Keratinocyte (primary cell): Measurements from ENCODE around the gene ATXN2L. TPM values are rescaled to one million over a fixed set of nuclear protein-coding genes. Genes with fewer than 3 reads are reported as not detected.

ENCODE experiments used
- DNase-seq: peaks from one replicate; pipeline ENCODE4 v3.0.0-alpha.2; 2011; ENCODE audit warnings: low read depth, missing footprints, low spot score
- FAIRE-seq: peaks from 2 replicates; lab custom pipeline; 2011; peaks lifted over from hg19 to GRCh38; lab: Jason Lieb, UNC
- H2AFZ ChIP-seq: 2 replicates; pipeline ENCODE4 v1.6.0; 2012; ENCODE audit warnings: low read length, control low read depth, inconsistent platforms; ENCODE audit not compliant: control insufficient read depth
- H3K27ac ChIP-seq: 2 replicates; pipeline ENCODE4 v1.5.1; 2011; ENCODE audit warnings: low read length; ENCODE audit not compliant: control insufficient read depth, insufficient read depth
- H3K27me3 ChIP-seq: 3 replicates; pipeline ENCODE4 v1.6.0; 2011; ENCODE audit warnings: low read length; ENCODE audit not compliant: control insufficient read depth, insufficient read depth; ENCODE audit errors: extremely low read depth
- H3K36me3 ChIP-seq, 2 experiments: 2 replicates in 1 of 2; 3 replicates in 1 of 2; pipeline ENCODE4 v1.5.1; 2011; ENCODE audit warnings: low read length in 2 of 2, mild to moderate bottlenecking in 1 of 2; ENCODE audit not compliant: control insufficient read depth in 2 of 2, insufficient read depth in 2 of 2; ENCODE audit errors: extremely low read depth in 1 of 2
- H3K4me1 ChIP-seq: 3 replicates; pipeline ENCODE4 v1.5.1; 2011; ENCODE audit warnings: low read length; ENCODE audit not compliant: control insufficient read depth, insufficient read depth; ENCODE audit errors: extremely low read depth
- H3K4me2 ChIP-seq: 3 replicates; pipeline ENCODE4 v1.6.0; 2011; ENCODE audit warnings: low read depth, low read length; ENCODE audit not compliant: control insufficient read depth, insufficient read depth; ENCODE audit errors: extremely low read depth
- H3K4me3 ChIP-seq, 3 experiments: fragments of 200-600 bp in 1 of 3; sonication (generic) in 1 of 3; 2 replicates in 2 of 3; 3 replicates in 1 of 3; pipeline ENCODE4 v1.5.1; 2011 to 2016; ENCODE audit warnings: low read length in 3 of 3, mild to moderate bottlenecking in 3 of 3, control low read depth in 2 of 3, inconsistent platforms in 1 of 3, low read depth in 1 of 3, mixed read lengths in 1 of 3, mixed run types in 1 of 3, moderate library complexity in 1 of 3; ENCODE audit not compliant: control insufficient read depth in 2 of 3, insufficient read depth in 2 of 3; ENCODE audit errors: extremely low read depth in 1 of 3
- H3K79me2 ChIP-seq: 2 replicates; pipeline ENCODE4 v1.6.0; 2012; ENCODE audit warnings: low read length; ENCODE audit not compliant: control insufficient read depth, insufficient read depth
- H3K9ac ChIP-seq: 3 replicates; pipeline ENCODE4 v1.6.0; 2011; ENCODE audit warnings: low read length; ENCODE audit not compliant: control insufficient read depth, insufficient read depth; ENCODE audit errors: extremely low read depth
- H3K9me1 ChIP-seq: 3 replicates; pipeline ENCODE4 v1.6.0; 2011; ENCODE audit warnings: low read length; ENCODE audit not compliant: control insufficient read depth, insufficient read depth; ENCODE audit errors: extremely low read depth
- H3K9me3 ChIP-seq: 2 replicates; pipeline ENCODE4 v1.5.1; 2012; ENCODE audit warnings: low read depth, low read length; ENCODE audit not compliant: control insufficient read depth
- H4K20me1 ChIP-seq: 3 replicates; pipeline ENCODE4 v1.6.0; 2011; ENCODE audit warnings: low read length; ENCODE audit not compliant: control insufficient read depth, insufficient read depth; ENCODE audit errors: extremely low read depth
- CTCF ChIP-seq, 3 experiments: IDR thresholded peaks in 1 of 3; conservative IDR thresholded peaks in 1 of 3; optimal IDR thresholded peaks in 1 of 3; 2 replicates in 2 of 3; 3 replicates in 1 of 3; pipeline versions ENCODE3 to v1.5.1; 2011; ENCODE audit warnings: low read length in 3 of 3, mild to moderate bottlenecking in 3 of 3, moderate library complexity in 2 of 3, control low read depth in 1 of 3, inconsistent platforms in 1 of 3; ENCODE audit not compliant: insufficient read depth in 2 of 3; ENCODE audit errors: extremely low read depth in 1 of 3
- EZH2 ChIP-seq: IDR thresholded peaks from one replicate; pipeline ENCODE4 v1.6.1; 2012; ENCODE audit warnings: inconsistent platforms, mild to moderate bottlenecking, low read length, moderate library complexity
- dilution Hi-C: fragments of 300-500 bp; cut with MboI; formaldehyde crosslinking; loops from one replicate; pipeline ENCODE4 v1.7.0; 2020; ENCODE audit warnings: low sequenced_read_pairs; ENCODE audit not compliant: extremely low pct_ligation_motif_present
- polyA plus RNA-seq, 5 experiments: library from polyadenylated mRNA; depleted of rRNA in 3 of 5; stranded (reverse) in 3 of 5; stranded (forward) in 1 of 5; unstranded in 1 of 5; fragments of >200 nt; gene quantifications; 1 replicate in 1 of 5; 2 replicates in 3 of 5; 3 replicates in 1 of 5; pipeline versions ENCODE4 v1.2.1 to v1.2.3, GENCODE V29; 2011 to 2012; ENCODE audit warnings: missing spikeins in 2 of 5, low read depth in 1 of 5, low replicate concordance in 1 of 5

ATXN2L gene
- polyA plus RNA-seq, 1 donor (not counting 4 experiments of a cell fraction or from before 2014, with no cell fraction given) = 11.8 TPM

GRCh38 chr16:28865001-28865688, 42.3 kb downstream of the ATXN2L start:
- TF ChIP-seq EZH2 (no peak), CTCF (optimal IDR thresholded peaks at IDR 0.05 in 1 of 3, IDR thresholded peaks at IDR 0.05 in 1 of 3, conservative IDR thresholded peaks at IDR 0.05 in 1 of 3; ENCODE audit: extremely low read depth in 1 of 3, insufficient read depth in 2 of 3, low read length in 3 of 3) (no peak)
- dilution Hi-C loops = no loop called here
- Histone ChIP-seq H3K9me1 (no peaks in the 10 kb centered on the region), H3K27me3 (no peaks in the 10 kb centered on the region), H3K79me2 (peaks cover 42% of the 10 kb centered on the region), H3K9me3 (no peaks in the 10 kb centered on the region), H3K4me3 (peak overlapping the region in 2 of 3 experiments; percentile 13 to 97), H4K20me1 (no peaks in the 10 kb centered on the region), H3K4me2 (peak overlapping the region; percentile 96), H3K4me1 (peaks cover 9% of the 10 kb centered on the region), H3K9ac (no peak overlapping the region), H2AFZ (no peak overlapping the region), H3K36me3 (peaks cover 14 to 29% of the 10 kb centered on the region in 2 experiments), H3K27ac (no peak overlapping the region)
- FAIRE-seq (no peak), DNase-seq (no peak)

- H3K4me2 ChIP-seq = no peak overlapping the region
- peaks cover 9% of the 10 kb centered on the region for H3K4me1 ChIP-seq
- H3K4me3 ChIP-seq = no peak overlapping the region
- no peaks in the 10 kb centered on the region for H4K20me1 ChIP-seq
- no peak for TF ChIP-seq EZH2
- no peak for TF ChIP-seq CTCF (optimal IDR thresholded peaks at IDR 0.05 in 1 of 3, IDR thresholded peaks at IDR 0.05 in 1 of 3, conservative IDR thresholded peaks at IDR 0.05 in 1 of 3; ENCODE audit: extremely low read depth in 1 of 3, insufficient read depth in 2 of 3, low read length in 3 of 3)
- dilution Hi-C loops = no loop called here
- H3K9me3 ChIP-seq = no peaks in the 10 kb centered on the region
- DNase-seq (no peak), FAIRE-seq (no peak)
- H3K27me3 ChIP-seq = no peaks in the 10 kb centered on the region
- no peak overlapping the region for H2AFZ ChIP-seq
- no peaks in the 10 kb centered on the region for H3K9me1 ChIP-seq
- H3K36me3 ChIP-seq = peaks cover 14 to 31% of the 10 kb centered on the region in 2 experiments
- H3K79me2 ChIP-seq = peaks cover 42% of the 10 kb centered on the region
- no peak overlapping the region for H3K9ac ChIP-seq
- no peak overlapping the region for H3K27ac ChIP-seq
Measured at GRCh38 chr16:28865722-28866453, 43.1 kb downstream of the ATXN2L start.
